Naive B cell (primary cell): ENCODE results near the gene SMPD4. TPM values are rescaled to one million over a fixed set of nuclear protein-coding genes. Genes with fewer than 3 reads are reported as not detected.
"Not testable (repeated sequence)": the region's sequence is repeated elsewhere in the genome, so short reads cannot be mapped to it uniquely, and the experiment has no call there.

Source experiments
- ATAC-seq, 2 donors: fragments of 150-1000 bp; cut with Tn5 transposase; 2 replicates each; pipeline ENCODE4 v1.10.0; 2021; ENCODE audit warnings: low read depth in 2 of 2, mild to moderate bottlenecking in 2 of 2, moderate library complexity in 2 of 2
- DNase-seq: peaks from one replicate; pipeline ENCODE4 v3.0.0; 2022
- H3K27ac Mint-ChIP-seq, 6 donors: one replicate each; pipeline ENCODE4 v1.8.0; 2020 to 2022; ENCODE audit warnings: mild to moderate bottlenecking in 6 of 6, mixed read lengths in 6 of 6, moderate library complexity in 5 of 6, inconsistent platforms in 2 of 6
- H3K27me3 Mint-ChIP-seq, 3 donors: one replicate each; pipeline ENCODE4 v1.8.0; 2021 to 2022; ENCODE audit warnings: mixed read lengths in 3 of 3, mild to moderate bottlenecking in 1 of 3
- H3K36me3 Mint-ChIP-seq, 2 donors: one replicate each; pipeline ENCODE4 v1.8.0; 2020 to 2022; ENCODE audit warnings: mixed read lengths in 2 of 2, inconsistent platforms in 1 of 2, mild to moderate bottlenecking in 1 of 2
- H3K4me1 Mint-ChIP-seq, 3 donors: one replicate each; pipeline ENCODE4 v1.8.0; 2020 to 2022; ENCODE audit warnings: mixed read lengths in 3 of 3, inconsistent platforms in 1 of 3, mild to moderate bottlenecking in 1 of 3, moderate library complexity in 1 of 3
- H3K4me3 Mint-ChIP-seq, 8 donors: one replicate each; pipeline ENCODE4 v1.8.0; 2020 to 2022; ENCODE audit warnings: mild to moderate bottlenecking in 8 of 8, mixed read lengths in 8 of 8, moderate library complexity in 8 of 8, inconsistent platforms in 2 of 8
- H3K9me3 Mint-ChIP-seq, 7 donors: one replicate each; pipeline ENCODE4 v1.8.0; 2020 to 2022; ENCODE audit warnings: mixed read lengths in 7 of 7, mild to moderate bottlenecking in 5 of 7, inconsistent platforms in 2 of 7, moderate library complexity in 1 of 7
- polyA plus RNA-seq, 6 donors: library from polyadenylated mRNA; unstranded; fragments of 300-500 nt; fragmentation: Illumina TruSeq; gene quantifications; one replicate each; pipeline ENCODE4 v1.2.3, GENCODE V29; 2021; ENCODE audit warnings: low read depth in 6 of 6

SMPD4 gene
- polyA plus RNA-seq, 6 donors from 2014 or later = 20.2 to 41.4 (median 27.7) TPM

DNA sequence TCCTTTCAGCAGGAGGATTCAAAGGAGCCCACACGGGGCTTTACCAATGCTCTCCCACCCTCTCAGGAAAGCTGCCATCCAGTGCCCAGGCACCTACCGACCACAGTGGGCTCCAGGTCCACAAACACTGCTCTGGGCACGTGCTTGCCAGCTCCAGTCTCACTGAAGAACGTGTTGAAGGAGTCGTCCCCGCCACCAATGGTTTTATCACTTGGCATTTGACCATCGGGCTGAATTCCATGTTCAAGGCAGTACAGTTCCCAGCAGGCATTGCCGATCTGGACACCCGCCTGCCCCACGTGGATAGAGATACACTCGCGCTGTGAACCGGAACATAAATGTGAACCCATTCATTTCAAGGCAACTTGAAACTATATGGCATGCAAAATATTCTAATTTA is 14.7 kb upstream of the SMPD4 start:
- not testable (repeated sequence) for H3K4me1 Mint-ChIP-seq, H3K36me3 Mint-ChIP-seq, DNase-seq, H3K4me3 Mint-ChIP-seq, ATAC-seq, H3K9me3 Mint-ChIP-seq, H3K27me3 Mint-ChIP-seq, H3K27ac Mint-ChIP-seq

DNA sequence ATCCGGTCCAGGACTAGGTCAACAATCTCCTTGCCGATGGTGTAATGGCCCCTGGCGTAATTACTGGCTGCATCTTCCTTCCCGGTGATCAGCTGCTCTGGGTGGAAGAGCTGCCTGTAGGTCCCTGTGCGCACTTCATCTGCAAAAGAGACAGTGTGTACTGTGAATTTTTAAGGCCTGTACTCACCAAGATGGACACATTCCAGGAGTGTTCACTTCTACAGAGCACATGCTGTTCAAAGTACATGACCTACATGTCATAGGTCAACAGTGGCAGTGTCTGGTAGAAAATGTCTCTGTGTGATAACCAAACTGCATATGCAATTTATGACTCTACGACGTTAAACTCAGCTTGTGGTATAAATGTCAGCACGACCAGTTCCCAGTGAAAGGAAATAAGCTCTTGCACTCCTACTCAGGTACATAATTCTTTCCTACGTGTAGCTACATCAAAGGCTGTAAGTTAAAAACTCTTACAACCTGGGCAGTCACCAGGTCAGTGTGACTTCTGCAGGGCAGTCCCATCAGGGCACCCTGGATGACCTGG is 13.8 kb upstream of the SMPD4 start:
- not testable (repeated sequence) for DNase-seq, H3K27ac Mint-ChIP-seq, H3K36me3 Mint-ChIP-seq, H3K9me3 Mint-ChIP-seq, H3K4me1 Mint-ChIP-seq, ATAC-seq, H3K4me3 Mint-ChIP-seq, H3K27me3 Mint-ChIP-seq

DNA sequence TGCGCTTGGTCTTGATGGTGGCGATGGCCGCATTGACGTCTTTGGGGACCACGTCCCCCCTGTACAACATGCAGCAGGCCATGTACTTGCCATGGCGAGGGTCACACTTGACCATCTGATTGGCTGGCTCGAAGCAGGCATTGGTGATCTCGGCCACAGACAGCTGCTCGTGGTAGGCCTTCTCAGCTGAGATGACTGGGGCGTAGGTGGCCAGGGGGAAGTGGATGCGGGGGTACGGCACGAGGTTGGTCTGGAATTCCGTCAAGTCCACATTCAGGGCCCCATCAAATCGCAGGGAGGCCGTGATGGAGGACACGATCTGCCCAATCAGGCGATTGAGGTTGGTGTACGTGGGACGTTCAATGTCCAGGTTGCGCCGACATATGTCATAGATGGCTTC is 12.4 kb upstream of the SMPD4 start:
- H3K27me3 Mint-ChIP-seq, H3K4me3 Mint-ChIP-seq, ATAC-seq, H3K9me3 Mint-ChIP-seq, H3K36me3 Mint-ChIP-seq, DNase-seq, H3K27ac Mint-ChIP-seq, H3K4me1 Mint-ChIP-seq: not testable (repeated sequence)

DNA sequence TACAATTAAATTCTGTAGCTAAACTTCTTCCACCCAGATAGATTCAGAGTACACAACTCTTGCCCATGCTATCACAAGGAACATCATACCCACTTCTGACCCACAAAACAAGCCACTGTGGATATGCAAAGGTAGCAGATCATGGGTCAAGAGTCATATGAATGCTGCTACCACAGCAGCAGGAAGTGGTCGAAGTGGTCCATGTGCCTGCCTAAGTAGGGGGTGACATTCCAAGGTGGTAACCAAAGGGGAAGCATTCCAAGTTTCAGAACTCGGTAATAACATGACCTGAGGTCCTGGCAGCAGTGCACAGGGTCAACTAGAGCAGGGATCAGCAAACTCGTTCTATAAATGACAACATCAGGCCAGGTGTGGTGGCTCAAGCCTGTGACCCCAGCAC is 11.0 kb upstream of the SMPD4 start:
- not testable (repeated sequence) for ATAC-seq, H3K27ac Mint-ChIP-seq, DNase-seq, H3K4me1 Mint-ChIP-seq, H3K36me3 Mint-ChIP-seq, H3K9me3 Mint-ChIP-seq, H3K4me3 Mint-ChIP-seq, H3K27me3 Mint-ChIP-seq

DNA sequence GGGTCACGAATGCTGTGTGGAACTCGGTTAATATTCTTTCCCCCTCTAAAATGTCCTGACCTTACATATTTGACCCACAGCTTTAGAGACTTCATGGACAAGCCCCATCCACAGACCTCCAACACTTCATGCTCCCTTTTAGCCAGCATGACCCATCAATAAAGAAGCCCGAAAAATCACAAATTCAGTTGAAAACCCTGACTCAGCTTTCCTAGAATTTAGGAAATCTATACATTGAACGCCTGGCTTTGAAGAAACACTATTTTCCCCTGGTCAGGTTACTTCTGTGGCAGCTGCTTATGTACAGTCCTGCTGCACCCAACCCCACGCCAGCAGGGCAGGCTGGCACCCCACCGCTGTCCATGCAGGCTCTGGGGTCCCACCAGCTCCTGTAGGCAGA is 9.9 kb upstream of the SMPD4 start:
- not testable (repeated sequence) for H3K27ac Mint-ChIP-seq, H3K36me3 Mint-ChIP-seq, ATAC-seq, H3K27me3 Mint-ChIP-seq, H3K4me3 Mint-ChIP-seq, H3K4me1 Mint-ChIP-seq, H3K9me3 Mint-ChIP-seq, DNase-seq

DNA sequence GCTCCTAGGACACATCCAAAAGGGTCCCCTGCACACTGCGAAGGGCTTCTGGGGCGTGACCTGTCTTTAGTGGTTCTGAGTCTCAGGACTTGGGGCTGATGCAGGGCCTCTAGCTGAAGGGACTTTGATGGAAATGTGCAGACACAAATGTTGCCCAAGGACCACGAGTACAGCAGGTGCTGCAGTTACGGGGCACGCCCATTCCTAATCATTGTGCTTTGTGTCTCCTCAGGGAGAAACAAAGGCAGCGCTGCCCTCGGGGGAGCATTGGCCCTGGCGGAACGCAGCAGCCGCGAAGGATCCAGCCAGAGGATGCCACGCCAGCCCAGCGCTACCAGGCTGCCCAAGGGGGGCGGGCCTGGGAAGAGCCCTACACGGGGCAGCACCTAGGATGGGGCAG is 8.8 kb upstream of the SMPD4 start:
- no peak for ATAC-seq
- Mint-ChIP-seq H3K27ac (no peak overlapping the region), H3K36me3 (peaks cover 0 to 6% of the 10 kb centered on the region in 2 donors), H3K4me3 (no peak overlapping the region), H3K27me3 (no peaks in the 10 kb centered on the region), H3K9me3 (no peaks in the 10 kb centered on the region), H3K4me1 (peaks cover 7 to 10% (median 9%) of the 10 kb centered on the region in 3 donors)
- no peak for DNase-seq

DNA sequence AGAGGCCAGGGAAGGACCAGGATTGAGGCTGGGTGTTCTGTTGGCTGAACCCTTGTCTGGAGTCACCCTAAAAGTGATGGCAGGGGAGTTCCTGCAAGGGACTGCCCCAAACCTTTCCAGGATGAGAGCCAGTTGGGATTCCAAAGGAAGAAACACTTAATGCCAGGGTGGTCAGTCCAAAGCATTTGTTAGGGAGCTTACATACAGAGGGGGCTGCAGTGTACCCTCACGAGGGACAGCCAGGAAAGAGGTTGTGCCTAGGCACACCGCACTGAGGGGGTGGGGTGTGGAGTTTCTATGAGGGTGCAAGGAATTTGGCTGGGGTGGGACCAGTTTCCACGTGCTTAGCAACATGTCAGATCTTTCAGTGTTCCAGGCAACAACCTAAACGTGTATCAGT is 7.6 kb upstream of the SMPD4 start:
- H3K27ac Mint-ChIP-seq, ATAC-seq, H3K27me3 Mint-ChIP-seq, H3K4me3 Mint-ChIP-seq, DNase-seq, H3K9me3 Mint-ChIP-seq, H3K36me3 Mint-ChIP-seq: not testable (repeated sequence)
- H3K4me1 Mint-ChIP-seq = peaks cover 8 to 12% (median 10%) of the 10 kb centered on the region in 3 donors

DNA sequence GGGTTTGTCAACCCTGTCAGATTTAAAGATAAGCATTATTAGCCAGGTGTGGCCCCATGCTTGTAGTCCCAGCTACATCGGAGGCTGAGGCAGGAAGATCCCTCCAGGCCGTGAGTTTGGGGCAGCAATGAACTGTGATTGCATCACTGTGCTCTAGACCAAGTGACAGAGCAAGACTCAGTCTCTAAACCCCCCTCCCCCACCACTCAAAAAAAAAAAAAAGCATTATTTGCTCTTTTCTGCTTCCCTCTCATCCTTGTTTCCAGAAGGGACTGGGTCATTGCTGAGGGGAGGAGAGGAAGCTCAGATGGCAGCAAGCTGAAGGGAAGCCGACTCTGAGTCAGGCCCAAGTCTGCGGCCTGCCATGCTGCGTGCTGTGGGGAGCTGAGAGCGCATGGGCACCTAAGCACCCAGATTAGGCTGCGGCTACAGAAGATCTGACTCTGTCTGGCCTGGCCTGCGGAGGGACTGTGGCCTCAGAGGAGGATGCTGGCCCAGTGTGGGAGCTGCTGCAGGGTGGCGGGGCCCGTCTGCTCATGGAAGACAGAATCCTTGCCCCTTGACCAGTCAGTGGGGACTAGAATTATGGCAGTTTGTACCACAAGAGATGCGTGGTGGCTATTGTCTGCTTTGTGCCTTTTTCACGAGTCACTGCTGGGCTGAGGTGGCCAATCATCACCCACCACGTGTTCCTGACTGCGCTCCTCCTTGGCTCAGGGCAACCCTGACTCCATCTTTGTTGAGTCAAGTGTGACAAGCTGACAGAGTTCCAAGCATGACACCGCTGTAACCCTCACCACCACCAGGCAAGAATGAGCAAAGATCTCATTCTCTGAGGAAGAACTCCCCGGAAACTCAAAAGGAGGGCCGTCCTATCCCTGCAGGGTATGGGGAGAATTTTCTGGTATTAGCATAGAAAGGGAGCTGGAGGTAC is 6.7 kb upstream of the SMPD4 start:
- ATAC-seq, H3K27me3 Mint-ChIP-seq, H3K27ac Mint-ChIP-seq, DNase-seq, H3K4me3 Mint-ChIP-seq, H3K36me3 Mint-ChIP-seq, H3K9me3 Mint-ChIP-seq: not testable (repeated sequence)
- H3K4me1 Mint-ChIP-seq = peaks cover 12 to 20% (median 17%) of the 10 kb centered on the region in 3 donors

DNA sequence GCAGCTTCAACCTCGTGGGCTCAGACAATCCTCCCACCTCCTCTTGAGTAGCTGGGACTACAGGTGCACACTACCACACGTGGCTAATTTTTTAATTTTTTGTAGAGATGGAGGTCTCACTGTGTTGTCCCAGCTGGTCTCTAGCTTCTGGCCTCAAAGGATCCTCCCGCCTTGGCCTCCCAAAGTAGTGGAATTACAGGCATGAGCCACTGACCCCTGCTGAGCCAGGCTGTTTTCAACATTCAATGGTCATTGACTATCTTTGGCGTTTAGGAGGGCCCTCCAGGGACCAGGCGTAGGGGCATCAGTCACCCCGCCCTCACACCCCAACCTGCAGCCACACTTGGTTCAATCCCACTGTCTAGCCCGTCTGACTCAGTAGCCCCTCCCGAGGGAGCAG is 5.9 kb upstream of the SMPD4 start:
- ATAC-seq (no peak), DNase-seq (no peak)
- no peaks in the 10 kb centered on the region for H3K27me3 Mint-ChIP-seq
- no peak overlapping the region for H3K27ac Mint-ChIP-seq
- H3K36me3 Mint-ChIP-seq = peaks cover 0 to 6% of the 10 kb centered on the region in 2 donors
- no peak overlapping the region for H3K4me3 Mint-ChIP-seq
- peaks cover 15 to 23% (median 20%) of the 10 kb centered on the region in 3 donors for H3K4me1 Mint-ChIP-seq
- no peaks in the 10 kb centered on the region for H3K9me3 Mint-ChIP-seq

DNA sequence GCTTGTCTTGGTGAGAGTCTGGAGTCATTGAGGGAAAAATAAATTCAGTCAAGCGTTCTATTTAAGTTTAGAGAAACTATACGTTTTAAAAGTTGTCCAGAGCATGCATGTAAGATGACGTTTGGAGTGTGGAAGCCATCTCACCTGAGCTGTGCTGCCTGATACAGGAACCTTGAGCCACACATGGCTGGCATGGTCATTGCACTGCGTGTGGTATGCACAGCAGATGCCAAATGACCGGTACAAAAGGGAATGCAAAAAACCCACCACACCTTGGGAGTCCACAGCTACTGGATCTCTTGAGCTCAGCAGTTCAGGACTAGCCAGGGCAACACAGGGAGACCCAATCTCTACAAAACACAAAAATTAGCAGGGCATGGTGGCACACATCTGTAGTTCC is 5.0 kb upstream of the SMPD4 start:
- no peaks in the 10 kb centered on the region for H3K27me3 Mint-ChIP-seq
- H3K4me3 Mint-ChIP-seq = no peak overlapping the region
- DNase-seq (no peak), ATAC-seq (no peak)
- peaks cover 15 to 23% (median 20%) of the 10 kb centered on the region in 3 donors for H3K4me1 Mint-ChIP-seq
- H3K9me3 Mint-ChIP-seq = no peaks in the 10 kb centered on the region
- peak overlapping the region in 1 of 6 donors; percentile 19 for H3K27ac Mint-ChIP-seq
- H3K36me3 Mint-ChIP-seq = peaks cover 0 to 4% of the 10 kb centered on the region in 2 donors

DNA sequence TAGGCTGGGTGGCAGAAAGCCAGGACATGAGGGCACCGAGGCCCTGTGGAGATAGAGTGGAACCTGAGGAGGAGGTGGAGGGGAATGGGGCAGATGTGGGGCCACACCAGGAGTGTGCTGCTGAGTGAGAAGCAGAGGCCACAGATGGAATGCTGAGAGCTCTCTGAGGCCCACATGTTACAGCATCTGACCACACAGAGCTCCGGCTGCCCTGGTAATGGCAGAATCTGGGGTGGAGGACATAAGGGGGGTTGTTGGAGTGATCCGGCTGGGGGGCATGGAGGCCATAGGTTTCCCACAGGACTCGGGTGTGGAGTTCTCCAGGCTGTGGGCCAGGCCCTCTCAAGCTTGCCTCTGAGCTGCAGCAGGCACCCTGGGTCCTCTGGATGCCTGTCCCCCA is 4.5 kb upstream of the SMPD4 start:
- ATAC-seq = no peak
- no peaks in the 10 kb centered on the region for H3K36me3 Mint-ChIP-seq
- DNase-seq = no peak
- H3K27ac Mint-ChIP-seq = peak overlapping the region in 2 of 6 donors; percentile 10 to 11
- H3K9me3 Mint-ChIP-seq = no peaks in the 10 kb centered on the region
- peak overlapping the region in 3 of 8 donors; percentile 6 to 41 (median 25) for H3K4me3 Mint-ChIP-seq
- peaks cover 15 to 28% (median 22%) of the 10 kb centered on the region in 3 donors for H3K4me1 Mint-ChIP-seq
- no peaks in the 10 kb centered on the region for H3K27me3 Mint-ChIP-seq

DNA sequence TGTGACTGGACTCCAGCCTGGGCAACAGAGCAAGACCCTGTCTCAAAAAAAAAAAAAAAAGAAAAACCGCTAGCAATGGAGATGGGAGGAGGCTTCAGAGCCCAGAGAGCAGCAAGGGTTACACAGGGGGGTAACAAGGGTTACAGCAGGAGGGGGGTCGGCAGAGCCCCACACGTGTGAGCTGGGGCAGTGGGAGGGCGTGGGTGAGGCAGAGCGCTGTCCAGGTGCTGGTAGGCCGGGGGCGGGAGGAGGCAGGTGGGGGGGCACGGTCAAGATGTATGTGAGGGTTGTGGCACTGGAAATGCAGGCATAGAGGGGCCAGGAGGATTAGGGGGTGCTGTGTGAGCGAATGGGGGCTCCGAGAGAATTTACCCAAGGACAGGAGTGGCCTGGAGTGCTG is 4.0 kb upstream of the SMPD4 start:
- DNase-seq = no peak
- ATAC-seq = no peak
- peak overlapping the region in 3 of 8 donors; percentile 25 to 84 (median 41) for H3K4me3 Mint-ChIP-seq
- H3K4me1 Mint-ChIP-seq = peaks cover 15 to 33% (median 27%) of the 10 kb centered on the region in 3 donors
- H3K27ac Mint-ChIP-seq = peak overlapping the region in 1 of 6 donors; percentile 11
- H3K27me3 Mint-ChIP-seq = no peaks in the 10 kb centered on the region
- no peaks in the 10 kb centered on the region for H3K36me3 Mint-ChIP-seq
- no peaks in the 10 kb centered on the region for H3K9me3 Mint-ChIP-seq

DNA sequence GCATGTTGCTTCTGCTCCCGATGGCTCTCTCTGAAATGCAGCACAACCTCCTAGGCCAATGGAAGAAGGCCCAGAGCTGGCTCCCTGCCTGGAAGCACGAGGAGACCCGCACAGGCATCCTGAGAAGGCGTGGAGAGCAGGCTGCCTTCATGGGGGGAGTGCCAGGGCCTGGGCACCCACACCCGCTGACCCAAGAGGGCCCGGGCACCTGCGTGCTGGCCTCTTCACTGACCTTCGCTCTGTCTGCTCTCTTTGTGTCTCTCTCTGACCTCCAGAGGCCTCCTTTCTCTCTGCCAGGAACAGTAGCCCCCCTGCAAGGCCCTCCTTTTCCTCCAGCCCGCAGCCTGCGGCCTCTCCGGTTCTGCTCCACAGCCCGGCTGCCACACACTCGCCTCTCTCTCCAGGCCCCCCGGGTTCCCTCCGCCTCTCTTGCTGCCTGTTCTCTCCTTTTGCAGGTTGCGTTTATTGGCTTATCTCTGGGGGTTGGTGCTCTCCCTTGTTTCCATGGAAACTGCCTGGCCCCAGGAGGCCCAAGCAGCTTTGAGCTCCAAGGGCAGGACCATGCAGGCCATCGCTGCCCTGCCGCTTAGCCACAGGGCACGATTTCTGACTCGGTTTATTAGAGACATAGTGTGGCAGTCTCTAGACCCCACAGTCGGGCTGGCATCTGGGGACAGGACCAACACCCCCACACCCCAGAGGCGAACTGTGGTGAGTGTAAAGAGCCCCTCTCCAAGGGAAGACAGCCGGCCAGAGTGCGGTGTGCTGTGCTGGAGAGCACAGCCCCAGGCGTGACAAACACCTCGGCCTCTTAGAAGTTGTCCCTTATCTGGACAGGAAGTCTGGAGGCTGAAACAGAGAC is 2.3 kb upstream of the SMPD4 start:
- peak overlapping the region in 4 of 6 donors; percentile 29 to 71 (median 46) for H3K27ac Mint-ChIP-seq
- no peaks in the 10 kb centered on the region for H3K36me3 Mint-ChIP-seq
- H3K4me3 Mint-ChIP-seq = peak overlapping the region; percentile 57 to 89 (median 74)
- H3K4me1 Mint-ChIP-seq = peaks cover 15 to 39% (median 36%) of the 10 kb centered on the region in 3 donors
- DNase-seq = no peak
- H3K9me3 Mint-ChIP-seq = no peaks in the 10 kb centered on the region
- no peaks in the 10 kb centered on the region for H3K27me3 Mint-ChIP-seq
- ATAC-seq = no peak
